ENCODE measurements around the gene SUCLG2.

SUCLG2 gene

GRCh38 chr3:67624078-67624477 is 30.3 kb downstream of the SUCLG2 start:
- no peak overlapping the region for H3K4me3 ChIP-seq (ENCODE audit: low read depth, low read length)
- no peak for DNase-seq (ENCODE audit: low read depth)
- TF ChIP-seq, protein P1, sequence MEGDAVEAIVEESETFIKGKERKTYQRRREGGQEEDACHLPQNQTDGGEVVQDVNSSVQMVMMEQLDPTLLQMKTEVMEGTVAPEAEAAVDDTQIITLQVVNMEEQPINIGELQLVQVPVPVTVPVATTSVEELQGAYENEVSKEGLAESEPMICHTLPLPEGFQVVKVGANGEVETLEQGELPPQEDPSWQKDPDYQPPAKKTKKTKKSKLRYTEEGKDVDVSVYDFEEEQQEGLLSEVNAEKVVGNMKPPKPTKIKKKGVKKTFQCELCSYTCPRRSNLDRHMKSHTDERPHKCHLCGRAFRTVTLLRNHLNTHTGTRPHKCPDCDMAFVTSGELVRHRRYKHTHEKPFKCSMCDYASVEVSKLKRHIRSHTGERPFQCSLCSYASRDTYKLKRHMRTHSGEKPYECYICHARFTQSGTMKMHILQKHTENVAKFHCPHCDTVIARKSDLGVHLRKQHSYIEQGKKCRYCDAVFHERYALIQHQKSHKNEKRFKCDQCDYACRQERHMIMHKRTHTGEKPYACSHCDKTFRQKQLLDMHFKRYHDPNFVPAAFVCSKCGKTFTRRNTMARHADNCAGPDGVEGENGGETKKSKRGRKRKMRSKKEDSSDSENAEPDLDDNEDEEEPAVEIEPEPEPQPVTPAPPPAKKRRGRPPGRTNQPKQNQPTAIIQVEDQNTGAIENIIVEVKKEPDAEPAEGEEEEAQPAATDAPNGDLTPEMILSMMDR (IDR thresholded peaks at IDR 0.05; ENCODE audit: low read depth, low read length, missing control alignments) = no peak
- in situ Hi-C loops (cut with HindIII; ENCODE audit: low sequenced_read_pairs) = no loop called here

- TF ChIP-seq, protein P1 (IDR thresholded peaks at IDR 0.05; ENCODE audit: low read depth, low read length, missing control alignments) = no peak
- H3K4me3 ChIP-seq (ENCODE audit: low read depth, low read length) = no peak overlapping the region
- DNase-seq (ENCODE audit: low read depth) = no peak
- in situ Hi-C loops (cut with HindIII; ENCODE audit: low sequenced_read_pairs) = no loop called here
These were observed 31.8 kb downstream of the SUCLG2 start for GRCh38 chr3:67622652-67623051.

DNA sequence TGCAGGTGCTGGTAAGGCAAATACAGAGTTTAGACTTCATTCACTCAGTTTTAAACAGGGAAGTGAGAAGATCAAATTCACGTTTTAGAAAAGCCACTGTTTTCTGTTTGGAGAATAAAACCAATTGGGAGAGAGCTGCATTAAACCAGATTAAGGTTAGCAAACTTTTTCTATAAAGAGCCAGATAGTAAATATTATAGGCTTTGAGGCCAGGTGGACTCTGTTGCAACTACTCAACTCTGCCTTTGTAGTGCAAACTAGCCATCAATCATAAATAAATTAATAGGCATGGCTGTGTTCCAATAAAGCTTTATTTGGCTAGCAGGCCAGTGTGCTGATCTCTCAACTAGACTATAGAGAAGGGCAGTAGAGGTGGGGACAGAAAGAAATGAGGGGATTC is 33.5 kb downstream of the SUCLG2 start:
- TF ChIP-seq, protein P1 (IDR thresholded peaks at IDR 0.05; ENCODE audit: low read depth, low read length, missing control alignments) = no peak
- in situ Hi-C loops (cut with HindIII; ENCODE audit: low sequenced_read_pairs) = no loop called here
- no peak overlapping the region for H3K4me3 ChIP-seq (ENCODE audit: low read depth, low read length)
- DNase-seq (ENCODE audit: low read depth) = no peak

GRCh38 chr3:67619991-67620390 is 34.4 kb downstream of the SUCLG2 start:
- DNase-seq (ENCODE audit: low read depth) = no peak
- no peak overlapping the region for H3K4me3 ChIP-seq (ENCODE audit: low read depth, low read length)
- in situ Hi-C loops (cut with HindIII; ENCODE audit: low sequenced_read_pairs) = no loop called here
- TF ChIP-seq, protein P1 (IDR thresholded peaks at IDR 0.05; ENCODE audit: low read depth, low read length, missing control alignments) = no peak

- no peak overlapping the region for H3K4me3 ChIP-seq (ENCODE audit: low read depth, low read length)
- no peak for DNase-seq (ENCODE audit: low read depth)
- in situ Hi-C loops (cut with HindIII; ENCODE audit: low sequenced_read_pairs) = no loop called here
- TF ChIP-seq, protein P1 (IDR thresholded peaks at IDR 0.05; ENCODE audit: low read depth, low read length, missing control alignments) = no peak
These were observed 36.9 kb downstream of the SUCLG2 start for GRCh38 chr3:67617518-67617917.

- no peak overlapping the region for H3K4me3 ChIP-seq (ENCODE audit: low read depth, low read length)
- DNase-seq (ENCODE audit: low read depth) = no peak
- in situ Hi-C loops (cut with HindIII; ENCODE audit: low sequenced_read_pairs) = no loop called here
- TF ChIP-seq, protein P1 (IDR thresholded peaks at IDR 0.05; ENCODE audit: low read depth, low read length, missing control alignments) = no peak
These were observed 38.4 kb downstream of the SUCLG2 start for GRCh38 chr3:67616046-67616445.

- TF ChIP-seq, protein P1 (IDR thresholded peaks at IDR 0.05; ENCODE audit: low read depth, low read length, missing control alignments) = peak; percentile 9
- in situ Hi-C loops (cut with HindIII; ENCODE audit: low sequenced_read_pairs) = no loop called here
- peak; percentile 26 for DNase-seq (ENCODE audit: low read depth)
- no peak overlapping the region for H3K4me3 ChIP-seq (ENCODE audit: low read depth, low read length)
These were observed 40.2 kb downstream of the SUCLG2 start for GRCh38 chr3:67614195-67614594.
